Stimulated activated naive CD4-positive, alpha-beta T cell (primary cell): ENCODE measurements around the gene LMOD2.
"Not testable (repeated sequence)": the region's sequence is repeated elsewhere in the genome, so short reads cannot be mapped to it uniquely, and the experiment has no call there.

ENCODE experiments used
- DNase-seq, 6 experiments: peaks; one replicate each; lab custom pipeline; 2025; lab: John Stamatoyannopoulos, UW

LMOD2 gene

GRCh38 chr7:123655614-123656013, at the start of gene LMOD2:
TSS of gene LMOD2 (plus strand) at chr7:123655866. CDS start at chr7:123655964, 98 bp downstream.
- no peak for DNase-seq

- no peak for DNase-seq
Observed at GRCh38 chr7:123607423-123607975, 48.2 kb upstream of the LMOD2 start.

- no peak for DNase-seq
Observed at GRCh38 chr7:123608991-123609882, 46.4 kb upstream of the LMOD2 start.

GRCh38 chr7:123609883-123610239, 45.8 kb upstream of the LMOD2 start:
- DNase-seq = no peak

GRCh38 chr7:123612024-123612423, 43.6 kb upstream of the LMOD2 start:
- no peak for DNase-seq

- no peak for DNase-seq
Observed at GRCh38 chr7:123615344-123615743, 40.3 kb upstream of the LMOD2 start.

- DNase-seq = no peak
Observed at GRCh38 chr7:123616223-123616622, 39.4 kb upstream of the LMOD2 start.

GRCh38 chr7:123621707-123622106, 34.0 kb upstream of the LMOD2 start:
- no peak for DNase-seq

GRCh38 chr7:123622660-123623386, 32.8 kb upstream of the LMOD2 start:
- DNase-seq = no peak

GRCh38 chr7:123624527-123625183, 31.0 kb upstream of the LMOD2 start:
- DNase-seq = peak in 4 of 6 experiments; percentile 21 to 43 (median 32)

- no peak for DNase-seq
Observed at GRCh38 chr7:123625254-123625653, 30.4 kb upstream of the LMOD2 start.

GRCh38 chr7:123627851-123628250, 27.8 kb upstream of the LMOD2 start:
- no peak for DNase-seq

- DNase-seq = no peak
Observed at GRCh38 chr7:123628829-123629228, 26.8 kb upstream of the LMOD2 start.

GRCh38 chr7:123629281-123629680, 26.4 kb upstream of the LMOD2 start:
- no peak for DNase-seq

GRCh38 chr7:123632808-123633207, 22.9 kb upstream of the LMOD2 start:
- DNase-seq = no peak

GRCh38 chr7:123633553-123633952, 22.1 kb upstream of the LMOD2 start:
- DNase-seq = no peak

GRCh38 chr7:123634011-123634573, 21.6 kb upstream of the LMOD2 start:
- not testable (repeated sequence) for DNase-seq

GRCh38 chr7:123635551-123636359, 19.9 kb upstream of the LMOD2 start:
- no peak for DNase-seq

- no peak for DNase-seq
Observed at GRCh38 chr7:123637203-123637602, 18.5 kb upstream of the LMOD2 start.

- no peak for DNase-seq
Observed at GRCh38 chr7:123637878-123638277, 17.8 kb upstream of the LMOD2 start.

GRCh38 chr7:123639631-123640030, 16.0 kb upstream of the LMOD2 start:
- no peak for DNase-seq
